Uterus (tissue), 4 donors: Measurements from ENCODE around the gene COL4A2. TPM values are rescaled to one million over a fixed set of nuclear protein-coding genes. Genes with fewer than 3 reads are reported as not detected.

Source experiments
- DNase-seq, 2 donors: peaks; one replicate each; pipeline ENCODE4 v3.0.0-alpha.2; 2019 to 2020
- H3K27ac ChIP-seq, 2 donors: fragments of 200-600 bp; sonication (generic); 1 replicate in 1 of 2; 2 replicates in 1 of 2; pipeline ENCODE4 v1.5.1; 2016 to 2018
- H3K27me3 ChIP-seq, 2 donors: fragments of 200-600 bp; sonication (generic); one replicate each; pipeline ENCODE4 v1.5.1; 2018 to 2019; ENCODE audit warnings: control low read depth in 1 of 2
- H3K36me3 ChIP-seq, 2 donors: fragments of 200-600 bp; sonication (generic); one replicate each; pipeline ENCODE4 v1.5.1; 2019; ENCODE audit warnings: control low read depth in 1 of 2
- H3K4me1 ChIP-seq, 2 donors: fragments of 200-600 bp; sonication (generic); one replicate each; pipeline ENCODE4 v1.5.1; 2018 to 2019; ENCODE audit warnings: control low read depth in 1 of 2
- H3K4me3 ChIP-seq, 2 donors: fragments of 200-600 bp; sonication (generic); 1 replicate in 1 of 2; 2 replicates in 1 of 2; pipeline ENCODE4 v1.5.1; 2018 to 2019; ENCODE audit warnings: mild to moderate bottlenecking in 1 of 2
- H3K9me3 ChIP-seq, 2 donors: fragments of 200-600 bp; sonication (generic); one replicate each; pipeline ENCODE4 v1.5.1; 2019; ENCODE audit warnings: control low read depth in 1 of 2
- CTCF ChIP-seq, 4 experiments: fragments of 200-600 bp in 2 of 4; fragments of 450-650 bp in 2 of 4; sonication (generic) in 2 of 4; IDR thresholded peaks; one replicate each; pipeline ENCODE4 v1.5.1; 2016 to 2019; ENCODE audit warnings: antibody characterized with exemption in 4 of 4, mild to moderate bottlenecking in 2 of 4, moderate library complexity in 1 of 4
- POLR2A ChIP-seq, 2 donors: fragments of 450-650 bp; IDR thresholded peaks; one replicate each; pipeline ENCODE4 v1.6.1; 2016; ENCODE audit warnings: antibody characterized with exemption in 2 of 2, mild to moderate bottlenecking in 1 of 2, moderate library complexity in 1 of 2
- intact Hi-C: fragments of 100-400 bp; cut with DNase I; formaldehyde crosslinking; loops from one replicate; pipeline ENCODE4 v1.15.1; 2023; ENCODE audit warnings: low total_unique reads
- total RNA-seq, 4 donors: library from RNA; depleted of rRNA in 3 of 4; stranded (reverse); fragments of >200 nt in 3 of 4; gene quantifications; one replicate each; pipeline versions ENCODE4 v1.1.0 to v1.2.4, GENCODE V29; 2014 to 2023
- donor health status: DM: yes; HTN: yes; CAD: no.

The COL4A2 gene
- total RNA-seq, 4 donors from 2014 or later = 157 to 606 (median 284) TPM

- H3K27ac ChIP-seq = no peak overlapping the region
- DNase-seq = no peak
- H3K36me3 ChIP-seq = no peaks in the 10 kb centered on the region
- intact Hi-C loops = no loop called here
- no peak overlapping the region for H3K4me3 ChIP-seq
- TF ChIP-seq POLR2A (IDR thresholded peaks at IDR 0.05) (no peak), CTCF (IDR thresholded peaks at IDR 0.05) (no peak)
- H3K27me3 ChIP-seq = no peaks in the 10 kb centered on the region
- no peaks in the 10 kb centered on the region for H3K9me3 ChIP-seq
- no peaks in the 10 kb centered on the region for H3K4me1 ChIP-seq
These were observed 210.6 kb downstream of the COL4A2 start for GRCh38 chr13:110517505-110518225.

- TF ChIP-seq CTCF (IDR thresholded peaks at IDR 0.05) (no peak), POLR2A (IDR thresholded peaks at IDR 0.05) (no peak)
- no peak for DNase-seq
- no peak overlapping the region for H3K4me3 ChIP-seq
- intact Hi-C loops = no loop called here
- H3K4me1 ChIP-seq = no peaks in the 10 kb centered on the region
- H3K27ac ChIP-seq = no peak overlapping the region
- H3K36me3 ChIP-seq = no peaks in the 10 kb centered on the region
- no peaks in the 10 kb centered on the region for H3K9me3 ChIP-seq
- no peaks in the 10 kb centered on the region for H3K27me3 ChIP-seq
These were observed 211.1 kb downstream of the COL4A2 start for GRCh38 chr13:110518226-110518525.

- intact Hi-C loops = no loop called here
- no peak overlapping the region for H3K27ac ChIP-seq
These were observed 211.5 kb downstream of the COL4A2 start for GRCh38 chr13:110518571-110518970.

GRCh38 chr13:110519046-110519445 is 212.0 kb downstream of the COL4A2 start:
- Histone ChIP-seq H3K36me3 (no peaks in the 10 kb centered on the region), H3K27me3 (no peaks in the 10 kb centered on the region), H3K4me1 (no peaks in the 10 kb centered on the region), H3K4me3 (no peak overlapping the region), H3K9me3 (no peaks in the 10 kb centered on the region), H3K27ac (no peak overlapping the region)
- DNase-seq = no peak
- intact Hi-C loops = no loop called here
- TF ChIP-seq POLR2A (IDR thresholded peaks at IDR 0.05) (no peak), CTCF (IDR thresholded peaks at IDR 0.05) (no peak)

More at GRCh38 chr13:110518571-110518970, 211.5 kb downstream of the COL4A2 start:
- no peak for DNase-seq
- H3K27me3 ChIP-seq = no peaks in the 10 kb centered on the region
- TF ChIP-seq POLR2A (IDR thresholded peaks at IDR 0.05) (no peak), CTCF (IDR thresholded peaks at IDR 0.05) (no peak)
- H3K9me3 ChIP-seq = no peaks in the 10 kb centered on the region
- H3K4me3 ChIP-seq = no peak overlapping the region
- H3K36me3 ChIP-seq = no peaks in the 10 kb centered on the region
- no peaks in the 10 kb centered on the region for H3K4me1 ChIP-seq

- TF ChIP-seq CTCF (IDR thresholded peaks at IDR 0.05) = no peak
- TF ChIP-seq POLR2A (IDR thresholded peaks at IDR 0.05) = no peak
- no peaks in the 10 kb centered on the region for H3K4me1 ChIP-seq
- no peaks in the 10 kb centered on the region for H3K27me3 ChIP-seq
- H3K4me3 ChIP-seq = no peak overlapping the region
- no peaks in the 10 kb centered on the region for H3K36me3 ChIP-seq
- H3K9me3 ChIP-seq = no peaks in the 10 kb centered on the region
- intact Hi-C loops = no loop called here
- no peak overlapping the region for H3K27ac ChIP-seq
- no peak for DNase-seq
These were observed 212.4 kb downstream of the COL4A2 start for GRCh38 chr13:110519506-110519905.
